ENCODE measurements around the gene SCYL3.

DNA sequence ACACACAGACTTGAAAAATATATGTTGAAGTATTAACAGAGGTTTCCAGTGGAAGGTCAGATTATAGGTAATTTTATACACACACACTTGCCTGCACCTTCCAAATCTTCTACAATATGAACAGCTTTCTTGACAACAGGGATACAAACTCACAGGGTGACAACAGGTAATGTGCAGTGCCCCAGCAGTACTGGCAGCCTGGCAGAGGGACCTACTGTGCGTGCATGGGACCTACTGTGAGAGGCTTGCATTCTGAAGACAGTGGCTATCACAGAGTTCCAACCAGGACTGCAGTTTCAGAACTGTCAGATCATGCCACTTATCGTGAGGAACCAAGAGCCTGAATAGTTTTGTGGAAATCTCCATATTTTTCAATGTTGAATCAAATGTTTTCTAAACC lies 3.8 kb downstream of the SCYL3 start:
- TF ChIP-seq, protein P1, sequence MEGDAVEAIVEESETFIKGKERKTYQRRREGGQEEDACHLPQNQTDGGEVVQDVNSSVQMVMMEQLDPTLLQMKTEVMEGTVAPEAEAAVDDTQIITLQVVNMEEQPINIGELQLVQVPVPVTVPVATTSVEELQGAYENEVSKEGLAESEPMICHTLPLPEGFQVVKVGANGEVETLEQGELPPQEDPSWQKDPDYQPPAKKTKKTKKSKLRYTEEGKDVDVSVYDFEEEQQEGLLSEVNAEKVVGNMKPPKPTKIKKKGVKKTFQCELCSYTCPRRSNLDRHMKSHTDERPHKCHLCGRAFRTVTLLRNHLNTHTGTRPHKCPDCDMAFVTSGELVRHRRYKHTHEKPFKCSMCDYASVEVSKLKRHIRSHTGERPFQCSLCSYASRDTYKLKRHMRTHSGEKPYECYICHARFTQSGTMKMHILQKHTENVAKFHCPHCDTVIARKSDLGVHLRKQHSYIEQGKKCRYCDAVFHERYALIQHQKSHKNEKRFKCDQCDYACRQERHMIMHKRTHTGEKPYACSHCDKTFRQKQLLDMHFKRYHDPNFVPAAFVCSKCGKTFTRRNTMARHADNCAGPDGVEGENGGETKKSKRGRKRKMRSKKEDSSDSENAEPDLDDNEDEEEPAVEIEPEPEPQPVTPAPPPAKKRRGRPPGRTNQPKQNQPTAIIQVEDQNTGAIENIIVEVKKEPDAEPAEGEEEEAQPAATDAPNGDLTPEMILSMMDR (IDR thresholded peaks at IDR 0.05), result no peak
- TF ChIP-seq POLR2AphosphoS5 (IDR thresholded peaks at IDR 0.05) (no peak), POLR2A (IDR thresholded peaks at IDR 0.05) (no peak)
